ENCODE measurements around the gene JMJD7.
A peak's percentile ranks its signal among the peaks of the same experiment; 100 is the strongest.

JMJD7 gene

DNA sequence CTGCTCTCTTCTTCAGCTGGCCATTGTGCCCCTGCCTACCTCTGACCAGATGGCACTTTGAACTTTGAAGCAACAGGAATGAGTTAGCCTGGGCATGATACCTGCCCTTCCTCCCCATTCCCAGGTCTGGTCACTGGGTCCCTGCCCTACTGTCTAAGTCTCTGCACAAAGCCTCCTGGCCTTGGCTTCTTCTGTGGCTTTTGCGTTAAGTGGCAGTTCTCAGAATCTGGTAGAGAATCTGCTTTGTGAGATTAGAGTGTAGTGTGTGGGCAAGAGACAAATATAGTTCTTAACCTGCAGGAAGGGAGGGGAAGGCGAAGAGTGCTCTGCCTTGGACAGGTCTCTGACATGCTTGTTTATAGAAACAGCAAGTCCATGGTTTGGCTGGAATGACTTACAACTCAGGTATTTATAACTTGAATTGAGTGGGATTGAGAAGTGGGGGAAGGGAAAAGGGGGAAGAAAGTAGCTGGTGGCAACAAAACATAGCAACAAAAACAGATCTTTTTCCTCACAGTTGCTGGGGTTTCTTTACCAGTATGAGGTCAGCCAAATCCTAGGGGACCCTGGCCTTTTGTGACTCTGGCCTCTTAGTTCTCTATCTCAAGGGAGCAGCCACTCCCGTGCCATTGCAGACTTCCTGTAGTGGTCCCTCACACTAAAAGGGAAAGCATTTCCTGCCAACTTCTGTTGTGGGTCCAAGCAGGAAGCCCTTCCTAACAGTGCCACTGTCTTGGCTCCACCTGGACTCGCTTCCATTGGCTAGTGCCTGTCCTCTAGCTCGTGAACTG lies 36.9 kb upstream of the JMJD7 start:
- CTCF ChIA-PET = interaction anchor here (1.2 to 12.8 kb wide), 3 partner anchors 16 to 114 kb away, joined by 3 to 163 read pairs (median 102); partner anchors contain the start of gene MAPKBP1
- DNase-seq (ENCODE audit: low read depth, low spot score) = no peak
- POLR2A ChIA-PET = interaction anchor here (1.7 kb wide), 1 partner anchor 17 kb away, joined by 7 read pairs; the partner anchor contains the start of gene MAPKBP1
- no peak overlapping the region for H3K4me3 ChIP-seq (ENCODE audit: low read depth, low read length)
- TF ChIP-seq, protein P1, sequence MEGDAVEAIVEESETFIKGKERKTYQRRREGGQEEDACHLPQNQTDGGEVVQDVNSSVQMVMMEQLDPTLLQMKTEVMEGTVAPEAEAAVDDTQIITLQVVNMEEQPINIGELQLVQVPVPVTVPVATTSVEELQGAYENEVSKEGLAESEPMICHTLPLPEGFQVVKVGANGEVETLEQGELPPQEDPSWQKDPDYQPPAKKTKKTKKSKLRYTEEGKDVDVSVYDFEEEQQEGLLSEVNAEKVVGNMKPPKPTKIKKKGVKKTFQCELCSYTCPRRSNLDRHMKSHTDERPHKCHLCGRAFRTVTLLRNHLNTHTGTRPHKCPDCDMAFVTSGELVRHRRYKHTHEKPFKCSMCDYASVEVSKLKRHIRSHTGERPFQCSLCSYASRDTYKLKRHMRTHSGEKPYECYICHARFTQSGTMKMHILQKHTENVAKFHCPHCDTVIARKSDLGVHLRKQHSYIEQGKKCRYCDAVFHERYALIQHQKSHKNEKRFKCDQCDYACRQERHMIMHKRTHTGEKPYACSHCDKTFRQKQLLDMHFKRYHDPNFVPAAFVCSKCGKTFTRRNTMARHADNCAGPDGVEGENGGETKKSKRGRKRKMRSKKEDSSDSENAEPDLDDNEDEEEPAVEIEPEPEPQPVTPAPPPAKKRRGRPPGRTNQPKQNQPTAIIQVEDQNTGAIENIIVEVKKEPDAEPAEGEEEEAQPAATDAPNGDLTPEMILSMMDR (IDR thresholded peaks at IDR 0.05; ENCODE audit: insufficient read depth, low read length, missing control alignments) = no peak

DNA sequence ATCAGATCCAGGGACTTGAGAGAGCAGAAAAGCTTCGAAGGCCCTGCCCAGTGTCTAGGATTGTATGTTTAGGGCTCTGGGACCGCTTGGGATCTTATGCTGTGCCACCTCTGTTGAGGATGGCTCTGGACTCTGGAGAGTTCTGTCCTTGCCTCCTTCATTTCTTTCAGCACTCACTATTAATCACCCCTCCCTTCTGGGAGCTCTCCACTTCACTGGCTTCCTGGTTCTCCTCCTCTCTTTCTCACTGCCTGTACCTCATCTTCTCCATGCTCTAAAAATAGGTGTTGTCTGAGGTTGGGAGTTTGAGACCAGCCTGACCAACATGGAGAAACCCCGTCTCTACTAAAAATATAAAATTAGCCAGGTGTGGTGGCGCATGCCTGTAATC lies 36.4 kb upstream of the JMJD7 start:
- no peak for DNase-seq (ENCODE audit: low read depth, low spot score)
- TF ChIP-seq, protein P1 (IDR thresholded peaks at IDR 0.05; ENCODE audit: insufficient read depth, low read length, missing control alignments) = no peak
- no peak overlapping the region for H3K4me3 ChIP-seq (ENCODE audit: low read depth, low read length)
- POLR2A ChIA-PET = no interaction called here
- CTCF ChIA-PET = interaction anchor here (1.2 to 12.8 kb wide), 3 partner anchors 17 to 113 kb away, joined by 3 to 163 read pairs (median 102); partner anchors contain the start of gene MAPKBP1

DNA sequence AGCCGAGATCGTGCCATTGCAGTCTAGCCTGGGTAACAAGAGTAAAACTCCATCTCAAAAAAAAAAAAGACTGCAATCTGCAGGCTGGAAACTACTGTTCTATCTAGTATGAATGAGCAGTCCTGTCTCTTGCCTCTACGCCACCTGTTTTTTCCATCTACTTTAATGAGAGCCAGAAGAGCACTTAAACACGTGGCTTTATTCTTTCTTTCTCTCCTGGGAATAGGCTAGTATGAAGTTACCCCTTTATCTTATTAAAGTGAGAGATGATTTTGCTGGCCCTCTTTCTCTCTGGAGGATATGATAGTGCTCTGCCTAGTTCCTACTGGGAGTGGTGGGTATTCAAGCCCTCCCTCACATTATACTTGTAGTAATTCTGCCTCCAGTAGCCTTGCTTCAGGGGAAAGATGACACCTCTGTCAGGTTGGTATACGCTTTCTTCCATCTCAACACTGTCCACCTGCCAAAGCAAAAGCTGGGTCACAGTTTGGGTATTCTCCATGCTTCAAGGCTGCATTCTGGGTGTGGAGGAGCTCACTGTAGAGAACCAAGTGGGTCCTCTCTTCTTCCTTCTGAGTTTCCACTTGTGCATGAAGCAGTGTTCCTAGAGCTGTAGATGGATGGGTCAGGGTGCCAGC lies 35.8 kb upstream of the JMJD7 start:
- TF ChIP-seq, protein P1 (IDR thresholded peaks at IDR 0.05; ENCODE audit: insufficient read depth, low read length, missing control alignments) = no peak
- H3K4me3 ChIP-seq (ENCODE audit: low read depth, low read length) = no peak overlapping the region
- CTCF ChIA-PET = interaction anchor here (0.6 to 12.8 kb wide), 4 partner anchors 13 to 188 kb away, joined by 3 to 163 read pairs (median 53); partner anchors contain the start of gene MAPKBP1
- DNase-seq (ENCODE audit: low read depth, low spot score) = no peak
- POLR2A ChIA-PET = no interaction called here

DNA sequence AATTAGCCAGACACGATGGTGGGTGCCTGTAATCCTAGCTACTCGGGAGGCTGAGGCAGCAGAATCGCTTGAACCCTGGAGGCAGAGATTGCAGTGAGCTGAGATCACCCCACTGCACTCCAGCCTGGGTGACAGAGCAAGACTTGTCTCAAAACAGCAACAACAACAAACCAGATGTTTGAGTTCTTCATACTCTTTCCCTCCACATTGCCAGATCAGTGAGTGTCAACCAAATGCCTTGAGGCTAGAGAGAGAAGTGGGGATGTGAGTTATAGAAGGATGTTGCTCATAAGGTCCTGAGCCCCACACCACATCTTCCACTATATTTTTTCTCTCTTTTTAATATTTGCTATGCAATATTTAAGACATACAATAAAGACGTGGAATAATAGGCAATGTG lies 33.8 kb upstream of the JMJD7 start:
- ChIA-PET CTCF (interaction anchor here (1.0 to 12.8 kb wide), 3 partner anchors 17 to 26 kb away, joined by 3 to 163 read pairs (median 102); partner anchors contain the start of gene MAPKBP1), POLR2A (no interaction called here)
- TF ChIP-seq, protein P1 (IDR thresholded peaks at IDR 0.05; ENCODE audit: insufficient read depth, low read length, missing control alignments) = no peak
- no peak overlapping the region for H3K4me3 ChIP-seq (ENCODE audit: low read depth, low read length)
- DNase-seq (ENCODE audit: low read depth, low spot score) = no peak

DNA sequence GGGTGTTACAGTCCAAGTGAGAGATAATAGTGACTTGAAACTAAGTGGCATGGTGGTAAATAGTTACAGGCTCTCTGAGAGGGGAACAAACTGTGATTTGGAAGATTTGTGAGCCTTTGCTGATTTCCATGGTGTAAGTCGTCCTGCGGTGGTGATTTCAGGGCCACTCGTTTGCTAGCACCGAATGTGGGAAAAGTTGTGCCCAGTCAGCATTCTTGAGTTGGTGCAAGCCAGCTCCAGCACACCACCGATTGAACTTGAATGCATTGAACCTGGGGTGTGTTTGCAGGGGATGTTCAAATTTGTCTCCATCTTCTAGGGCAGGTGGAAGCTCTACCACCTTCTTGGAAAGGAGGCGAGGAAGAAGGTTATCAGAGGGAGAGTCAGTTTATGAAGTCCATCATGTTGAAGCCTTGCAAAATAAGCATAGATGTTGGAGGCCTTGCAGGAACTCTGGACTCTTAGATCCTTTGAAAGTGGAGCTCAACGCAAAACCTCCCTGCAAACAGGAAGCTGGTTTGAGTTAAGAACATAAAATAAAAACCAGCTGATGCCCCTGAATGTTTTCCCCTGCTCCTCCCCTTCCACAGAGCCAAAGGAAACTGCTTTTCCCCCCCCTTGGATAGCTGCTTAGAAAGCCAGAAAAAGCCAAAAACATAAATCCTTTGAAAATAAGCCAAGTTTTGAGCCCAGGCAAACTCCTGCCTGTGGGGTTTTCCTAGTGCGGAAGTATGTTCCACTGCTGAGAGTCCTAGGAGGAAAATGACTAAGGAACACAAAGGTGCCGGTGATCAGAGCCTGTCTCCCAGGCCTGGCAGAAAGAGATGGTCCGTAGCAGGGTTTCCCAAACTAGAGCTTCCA lies 31.7 kb upstream of the JMJD7 start:
- TF ChIP-seq, protein P1 (IDR thresholded peaks at IDR 0.05; ENCODE audit: insufficient read depth, low read length, missing control alignments) = no peak
- ChIA-PET POLR2A (interaction anchor here (0.7 to 1.0 kb wide), 2 partner anchors 18 to 252 kb away, joined by 3 read pairs; partner anchors contain the start of gene RPAP1), CTCF (interaction anchor here (0.9 to 12.8 kb wide), 4 partner anchors 15 to 109 kb away, joined by 3 to 163 read pairs (median 53); partner anchors contain the start of gene MAPKBP1)
- H3K4me3 ChIP-seq (ENCODE audit: low read depth, low read length) = peak overlapping the region; percentile 12; the same call in 1 of the 2 replicates
- peak; percentile 21 for DNase-seq (ENCODE audit: low read depth, low spot score)

All from AG04449 (cell line).